ENCODE results near the gene TUSC1.
"Not testable (repeated sequence)": the region's sequence is repeated elsewhere in the genome, so short reads cannot be mapped to it uniquely, and the experiment has no call there.

TUSC1 gene

GRCh38 chr9:25703701-25704357 is 25.6 kb upstream of the TUSC1 start:
- no peaks in the 10 kb centered on the region for H3K36me3 ChIP-seq (replicated peaks; ENCODE audit: insufficient read depth, low read length)
- TF ChIP-seq, protein P1, sequence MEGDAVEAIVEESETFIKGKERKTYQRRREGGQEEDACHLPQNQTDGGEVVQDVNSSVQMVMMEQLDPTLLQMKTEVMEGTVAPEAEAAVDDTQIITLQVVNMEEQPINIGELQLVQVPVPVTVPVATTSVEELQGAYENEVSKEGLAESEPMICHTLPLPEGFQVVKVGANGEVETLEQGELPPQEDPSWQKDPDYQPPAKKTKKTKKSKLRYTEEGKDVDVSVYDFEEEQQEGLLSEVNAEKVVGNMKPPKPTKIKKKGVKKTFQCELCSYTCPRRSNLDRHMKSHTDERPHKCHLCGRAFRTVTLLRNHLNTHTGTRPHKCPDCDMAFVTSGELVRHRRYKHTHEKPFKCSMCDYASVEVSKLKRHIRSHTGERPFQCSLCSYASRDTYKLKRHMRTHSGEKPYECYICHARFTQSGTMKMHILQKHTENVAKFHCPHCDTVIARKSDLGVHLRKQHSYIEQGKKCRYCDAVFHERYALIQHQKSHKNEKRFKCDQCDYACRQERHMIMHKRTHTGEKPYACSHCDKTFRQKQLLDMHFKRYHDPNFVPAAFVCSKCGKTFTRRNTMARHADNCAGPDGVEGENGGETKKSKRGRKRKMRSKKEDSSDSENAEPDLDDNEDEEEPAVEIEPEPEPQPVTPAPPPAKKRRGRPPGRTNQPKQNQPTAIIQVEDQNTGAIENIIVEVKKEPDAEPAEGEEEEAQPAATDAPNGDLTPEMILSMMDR (IDR thresholded peaks at IDR 0.05; ENCODE audit: low read length): no peak
- no peak for TF ChIP-seq EZH2phosphoT487 (IDR thresholded peaks at IDR 0.05; ENCODE audit: low read length)
- no peak for TF ChIP-seq EZH2 (optimal IDR thresholded peaks at IDR 0.05; ENCODE audit: low read depth, low read length)
- no peaks in the 10 kb centered on the region for H3K27me3 ChIP-seq (replicated peaks; ENCODE audit: insufficient read depth, low read length)
- no peaks in the 10 kb centered on the region for H3K79me2 ChIP-seq (ENCODE audit: low read length)
- no peaks in the 10 kb centered on the region for H3K4me1 ChIP-seq (ENCODE audit: low read length)
- H3K27ac ChIP-seq (ENCODE audit: low read length): no peak overlapping the region
- H3K4me2 ChIP-seq (ENCODE audit: low read depth, low read length): no peak overlapping the region
- H3F3A ChIP-seq (ENCODE audit: insufficient read depth, low read length): no peaks in the 10 kb centered on the region
- no peak overlapping the region for H3K9ac ChIP-seq (ENCODE audit: low read length)
- H4K20me1 ChIP-seq (ENCODE audit: insufficient read depth, low read length): no peaks in the 10 kb centered on the region
- no peaks in the 10 kb centered on the region for H3K9me2 ChIP-seq (replicated peaks; ENCODE audit: insufficient read depth, low read length)
- H3K4me3 ChIP-seq (ENCODE audit: low read length): no peak overlapping the region
- H2AFZ ChIP-seq (ENCODE audit: low read length): no peak overlapping the region
- no peak for DNase-seq
- no peaks in the 10 kb centered on the region for H3K9me3 ChIP-seq (replicated peaks; ENCODE audit: insufficient read depth, low read length)

GRCh38 chr9:25702536-25702935 is 24.3 kb upstream of the TUSC1 start:
- no peaks in the 10 kb centered on the region for H4K20me1 ChIP-seq (ENCODE audit: insufficient read depth, low read length)
- H3K9me3 ChIP-seq (replicated peaks; ENCODE audit: insufficient read depth, low read length): no peaks in the 10 kb centered on the region
- H3K36me3 ChIP-seq (replicated peaks; ENCODE audit: insufficient read depth, low read length): no peaks in the 10 kb centered on the region
- H3K9me2 ChIP-seq (replicated peaks; ENCODE audit: insufficient read depth, low read length): no peaks in the 10 kb centered on the region
- DNase-seq: no peak
- no peak overlapping the region for H2AFZ ChIP-seq (ENCODE audit: low read length)
- H3K27ac ChIP-seq (ENCODE audit: low read length): no peak overlapping the region
- TF ChIP-seq EZH2phosphoT487 (IDR thresholded peaks at IDR 0.05; ENCODE audit: low read length) (no peak), EZH2 (optimal IDR thresholded peaks at IDR 0.05; ENCODE audit: low read depth, low read length) (no peak)
- TF ChIP-seq, protein P1 (IDR thresholded peaks at IDR 0.05; ENCODE audit: low read length): no peak
- no peaks in the 10 kb centered on the region for H3K4me1 ChIP-seq (ENCODE audit: low read length)
- H3K4me2 ChIP-seq (ENCODE audit: low read depth, low read length): no peak overlapping the region
- H3K27me3 ChIP-seq (replicated peaks; ENCODE audit: insufficient read depth, low read length): no peaks in the 10 kb centered on the region
- H3K9ac ChIP-seq (ENCODE audit: low read length): no peak overlapping the region
- H3K79me2 ChIP-seq (ENCODE audit: low read length): no peaks in the 10 kb centered on the region
- H3F3A ChIP-seq (ENCODE audit: insufficient read depth, low read length): no peaks in the 10 kb centered on the region
- H3K4me3 ChIP-seq (ENCODE audit: low read length): no peak overlapping the region

DNA sequence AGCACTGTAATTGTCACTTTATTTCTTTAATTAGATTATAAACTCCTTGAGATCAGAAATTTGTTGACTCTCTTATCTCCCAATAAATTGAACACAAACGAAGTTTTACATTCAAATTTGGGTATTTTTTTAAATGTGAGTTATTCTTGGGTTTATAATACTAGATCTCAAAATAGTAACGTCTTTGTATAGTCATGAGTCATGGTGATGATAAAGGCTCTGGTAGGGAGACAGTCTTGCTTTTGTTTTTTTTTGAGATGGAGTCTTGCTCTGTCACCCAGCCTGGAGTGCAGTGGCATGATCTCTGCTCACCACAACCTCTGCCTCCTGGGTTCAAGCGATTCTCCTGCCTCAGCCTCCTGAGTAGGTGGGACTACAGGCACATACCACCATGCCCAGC is 22.7 kb upstream of the TUSC1 start:
- not testable (repeated sequence) for H3K79me2 ChIP-seq (ENCODE audit: low read length); H3K9me2 ChIP-seq (replicated peaks; ENCODE audit: insufficient read depth, low read length); H3K9me3 ChIP-seq (replicated peaks; ENCODE audit: insufficient read depth, low read length); H3F3A ChIP-seq (ENCODE audit: insufficient read depth, low read length); H3K27me3 ChIP-seq (replicated peaks; ENCODE audit: insufficient read depth, low read length); H3K4me3 ChIP-seq (ENCODE audit: low read length); DNase-seq; H3K4me2 ChIP-seq (ENCODE audit: low read depth, low read length); H3K27ac ChIP-seq (ENCODE audit: low read length); H4K20me1 ChIP-seq (ENCODE audit: insufficient read depth, low read length); H3K4me1 ChIP-seq (ENCODE audit: low read length); H3K36me3 ChIP-seq (replicated peaks; ENCODE audit: insufficient read depth, low read length); H3K9ac ChIP-seq (ENCODE audit: low read length); H2AFZ ChIP-seq (ENCODE audit: low read length)

GRCh38 chr9:25700430-25700829 is 22.2 kb upstream of the TUSC1 start:
- Histone ChIP-seq H3K4me2 (ENCODE audit: low read depth, low read length) (no peak overlapping the region), H3K9me3 (replicated peaks; ENCODE audit: insufficient read depth, low read length) (no peaks in the 10 kb centered on the region), H3K36me3 (replicated peaks; ENCODE audit: insufficient read depth, low read length) (no peaks in the 10 kb centered on the region), H3K4me1 (ENCODE audit: low read length) (no peaks in the 10 kb centered on the region), H3K4me3 (ENCODE audit: low read length) (no peak overlapping the region), H2AFZ (ENCODE audit: low read length) (no peak overlapping the region), H3K9ac (ENCODE audit: low read length) (no peak overlapping the region), H3K79me2 (ENCODE audit: low read length) (no peaks in the 10 kb centered on the region), H3K27ac (ENCODE audit: low read length) (no peak overlapping the region), H4K20me1 (ENCODE audit: insufficient read depth, low read length) (no peaks in the 10 kb centered on the region), H3K9me2 (replicated peaks; ENCODE audit: insufficient read depth, low read length) (no peaks in the 10 kb centered on the region), H3K27me3 (replicated peaks; ENCODE audit: insufficient read depth, low read length) (no peaks in the 10 kb centered on the region), H3F3A (ENCODE audit: insufficient read depth, low read length) (no peaks in the 10 kb centered on the region)
- TF ChIP-seq, protein P1 (IDR thresholded peaks at IDR 0.05; ENCODE audit: low read length): no peak
- no peak for TF ChIP-seq EZH2 (optimal IDR thresholded peaks at IDR 0.05; ENCODE audit: low read depth, low read length)
- TF ChIP-seq EZH2phosphoT487 (IDR thresholded peaks at IDR 0.05; ENCODE audit: low read length): no peak
- no peak for DNase-seq

Data from MM.1S (cell line).